IMR-90 (cell line): ENCODE results near the gene IBA57. TPM values are rescaled to one million over a fixed set of nuclear protein-coding genes. Genes with fewer than 3 reads are reported as not detected.

Source experiments
- ATAC-seq: fragments of 200-7000 bp; cut with Tn5 transposase; 2 replicates; pipeline ENCODE4 v1.9.1; 2020; ENCODE audit warnings: low read depth, mild to moderate bottlenecking, moderate library complexity
- BruUV-seq: library from RNA; stranded (reverse); fragments of 400-500 nt; replicated peaks from 2 replicates; lab custom pipeline; 2021; lab: Mats Ljungman, UMichigan
- CTCF ChIA-PET: fragments of 300-600 bp; formaldehyde crosslinking; extraction: SDS; loops from one replicate; lab custom pipeline; 2021; ENCODE audit warnings: antibody characterized with exemption; lab: Yijun Ruan, JAX
- POLR2A ChIA-PET: fragments of 300-600 bp; sonication (Branson Sonifier 250); formaldehyde crosslinking; loops from one replicate; lab custom pipeline; 2022; ENCODE audit warnings: antibody characterized with exemption; ENCODE audit not compliant: unreplicated experiment; lab: Charles Lee
- DNase-seq: peaks from one replicate; pipeline ENCODE4 v3.0.0; 2013
- H2AFZ ChIP-seq: replicated peaks from 2 replicates; pipeline ENCODE3; 2013; ENCODE audit warnings: low read length, mild to moderate bottlenecking; ENCODE audit not compliant: poor library complexity
- H2AK5ac ChIP-seq: 2 replicates; pipeline ENCODE4 v1.6.1; 2013; ENCODE audit warnings: low read depth, low read length, inconsistent platforms
- H2AK9ac ChIP-seq: replicated peaks from 2 replicates; pipeline ENCODE3; 2013; ENCODE audit warnings: mild to moderate bottlenecking, low read depth, low read length, moderate library complexity; ENCODE audit not compliant: poor library complexity
- H2BK120ac ChIP-seq: 2 replicates; pipeline ENCODE4 v1.6.1; 2013; ENCODE audit warnings: low read depth, low read length, inconsistent platforms
- H2BK15ac ChIP-seq: 3 replicates; pipeline ENCODE4 v1.6.1; 2013; ENCODE audit warnings: low read depth, low read length, inconsistent platforms
- H2BK20ac ChIP-seq: 2 replicates; pipeline ENCODE4 v1.6.1; 2013; ENCODE audit warnings: low read depth, mild to moderate bottlenecking, inconsistent platforms, low read length, moderate library complexity
- H2BK5ac ChIP-seq: 2 replicates; pipeline ENCODE4 v1.6.1; 2013; ENCODE audit warnings: mild to moderate bottlenecking, low read depth, low read length, inconsistent platforms; ENCODE audit not compliant: poor library complexity, severe bottlenecking
- H3K14ac ChIP-seq: replicated peaks from 2 replicates; pipeline ENCODE4 v1.6.1; 2013; ENCODE audit warnings: low read depth, low read length, inconsistent platforms
- H3K18ac ChIP-seq: 2 replicates; pipeline ENCODE4 v1.6.1; 2013; ENCODE audit warnings: low read depth, low read length, control low read depth
- H3K23ac ChIP-seq: 2 replicates; pipeline ENCODE4 v1.6.1; 2013; ENCODE audit warnings: low read depth, low read length, inconsistent platforms
- H3K27ac ChIP-seq: 2 replicates; pipeline ENCODE4 v1.5.1; 2013; ENCODE audit warnings: mild to moderate bottlenecking, control low read depth, low read length; ENCODE audit not compliant: insufficient read depth
- H3K27me3 ChIP-seq: 2 replicates; pipeline ENCODE4 v1.6.1; 2013; ENCODE audit warnings: low read length; ENCODE audit not compliant: control insufficient read depth, insufficient read depth
- H3K36me3 ChIP-seq: 2 replicates; pipeline ENCODE4 v1.6.1; 2013; ENCODE audit warnings: low read length, mixed read lengths; ENCODE audit not compliant: control insufficient read depth, insufficient read depth
- H3K4ac ChIP-seq: 2 replicates; pipeline ENCODE4 v1.6.1; 2013; ENCODE audit warnings: low read depth, low read length, inconsistent platforms
- H3K4me1 ChIP-seq: 2 replicates; pipeline ENCODE4 v1.6.1; 2013; ENCODE audit warnings: low read length, mixed read lengths; ENCODE audit not compliant: control insufficient read depth, insufficient read depth
- H3K4me2 ChIP-seq: 2 replicates; pipeline ENCODE4 v1.6.1; 2013; ENCODE audit warnings: low read depth, mild to moderate bottlenecking, control low read depth, low read length, moderate library complexity
- H3K4me3 ChIP-seq: 2 replicates; pipeline ENCODE4 v1.5.1; 2013; ENCODE audit warnings: low read depth, mild to moderate bottlenecking, control low read depth, low read length, moderate library complexity; ENCODE audit not compliant: insufficient read depth
- H3K56ac ChIP-seq: 2 replicates; pipeline ENCODE4 v1.6.1; 2013; ENCODE audit warnings: low read length, inconsistent platforms; ENCODE audit not compliant: insufficient read depth; ENCODE audit errors: extremely low read depth
- H3K79me1 ChIP-seq, 2 experiments: 2 replicates each; pipeline ENCODE4 v1.6.1; 2013; ENCODE audit warnings: low read length in 2 of 2, inconsistent platforms in 1 of 2, low read depth in 1 of 2
- H3K9ac ChIP-seq: 2 replicates; pipeline ENCODE4 v1.6.1; 2013; ENCODE audit warnings: low read depth, low read length, control low read depth
- H3K9me1 ChIP-seq: 2 replicates; pipeline ENCODE4 v1.6.1; 2013; ENCODE audit warnings: low read length, inconsistent platforms; ENCODE audit not compliant: insufficient read depth
- H3K9me3 ChIP-seq: 2 replicates; pipeline ENCODE4 v1.6.1; 2013; ENCODE audit warnings: low read length; ENCODE audit not compliant: control insufficient read depth, insufficient read depth
- H4K20me1 ChIP-seq: 2 replicates; pipeline ENCODE4 v1.6.1; 2013; ENCODE audit warnings: low read length, inconsistent platforms; ENCODE audit not compliant: insufficient read depth
- H4K5ac ChIP-seq: 2 replicates; pipeline ENCODE4 v1.6.1; 2013; ENCODE audit warnings: mild to moderate bottlenecking, low read depth, low read length, control low read depth
- H4K8ac ChIP-seq, 2 experiments: 2 replicates each; pipeline ENCODE4 v1.6.1; 2013; ENCODE audit warnings: low read depth in 2 of 2, low read length in 2 of 2, control low read depth in 1 of 2, inconsistent platforms in 1 of 2
- H4K91ac ChIP-seq: 2 replicates; pipeline ENCODE4 v1.6.1; 2013; ENCODE audit warnings: low read depth, low read length, inconsistent platforms; ENCODE audit not compliant: insufficient read depth
- CEBPB ChIP-seq: IDR thresholded peaks from 2 replicates; pipeline ENCODE4 v1.6.1; 2012; ENCODE audit warnings: low read depth, low read length, improper control_type of control experiment
- NFE2L2 ChIP-seq: fragments of 150-350 bp; IDR thresholded peaks from 2 replicates; pipeline ENCODE4 v1.6.1; 2016; ENCODE audit warnings: low read depth, mild to moderate bottlenecking, low read length
- RFX5 ChIP-seq: IDR thresholded peaks from 2 replicates; pipeline ENCODE4 v1.8.0; 2012; ENCODE audit warnings: low read depth, mild to moderate bottlenecking, low read length, moderate library complexity
- WGBS, 2 experiments: methylation state at CpG; one replicate each; pipeline versions ENCODE4 v1.1.5 to v1.1.7; 2013; ENCODE audit warnings: missing lambda C conversion rate in 2 of 2; ENCODE audit not compliant: insufficient read length in 1 of 2; ENCODE audit errors: extremely low coverage in 2 of 2; 5-methylcytosine and 5-hydroxymethylcytosine counted together
- dilution Hi-C: fragments of 300-500 bp; cut with HindIII; formaldehyde crosslinking; loops from one replicate; pipeline ENCODE4 v1.14.3; 2018; ENCODE audit warnings: low sequenced_read_pairs; ENCODE audit not compliant: unreplicated experiment
- in situ Hi-C: fragments of 300-500 bp; cut with MboI; formaldehyde crosslinking; loops from 3 replicates; pipeline ENCODE4 v1.14.3; 2019; ENCODE audit warnings: low sequenced_read_pairs, inconsistent platforms, mixed read lengths
- intact Hi-C: fragments of 100-400 bp; cut with micrococcal nuclease; formaldehyde crosslinking; loops from 2 replicates; pipeline ENCODE4 v1.10.0; 2022
- polyA plus RNA-seq, 3 experiments: library from polyadenylated mRNA; depleted of rRNA; stranded (reverse); fragments of >200 nt; gene quantifications; 2 replicates each; pipeline ENCODE4 v1.2.3, GENCODE V29; 2012; ENCODE audit warnings: low replicate concordance in 1 of 3
- total RNA-seq: library from RNA; depleted of rRNA; stranded (reverse); fragments of >200 nt; gene quantifications from 2 replicates; pipeline ENCODE4 v1.2.3, GENCODE V29; 2012

The IBA57 gene
- total and polyA plus RNA-seq, 2 of the 4 experiments (the other 2 are of a cell fraction): 2.0 to 2.6 TPM

DNA sequence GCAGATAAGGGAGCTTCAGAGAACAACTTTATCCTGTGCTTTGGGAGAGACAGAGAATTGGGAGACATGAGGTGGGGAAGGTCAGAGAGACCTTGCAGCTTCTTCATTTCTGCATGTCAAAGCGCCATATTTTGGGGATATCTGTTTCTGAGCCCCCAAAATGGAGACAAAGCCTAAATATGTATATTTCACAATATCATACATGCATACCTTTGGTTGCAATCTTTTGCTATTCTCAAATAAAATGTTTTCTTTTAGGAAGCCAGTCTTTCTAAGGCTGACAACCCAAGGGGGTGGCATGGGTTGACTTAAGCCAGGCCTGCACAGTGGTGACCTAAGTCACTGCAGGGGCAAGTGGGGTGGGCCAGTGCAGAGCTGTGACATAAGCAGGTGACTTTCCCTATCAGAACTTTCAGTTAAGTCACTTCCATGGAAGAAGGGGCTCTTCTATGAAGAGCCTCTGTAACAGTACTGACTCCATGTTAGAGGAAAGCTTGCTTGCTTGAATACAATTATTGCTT, 42.6 kb upstream of the IBA57 start:
- ChIA-PET POLR2A (no interaction called here), CTCF (interaction anchor here (1.0 kb wide), 1 partner anchor 8 kb away, joined by 3 read pairs; no protein-coding TSS in a partner anchor)
- peaks cover 20% of the 10 kb centered on the region for H3K27me3 ChIP-seq
- H4K91ac ChIP-seq: no peak overlapping the region
- H2BK20ac ChIP-seq: no peak overlapping the region
- no peak overlapping the region for H3K18ac ChIP-seq
- no peak overlapping the region for H3K27ac ChIP-seq
- no peak overlapping the region for H3K4ac ChIP-seq
- no peak overlapping the region for H2BK5ac ChIP-seq
- H3K4me1 ChIP-seq: peaks cover 2% of the 10 kb centered on the region; the same call in 1 of the 2 replicates
- no peaks in the 10 kb centered on the region for H3K9me3 ChIP-seq
- no peak overlapping the region for H2AK9ac ChIP-seq
- no CpG with 5 or more reads among the region's 1 CpG for WGBS, 2 experiments
- ATAC-seq: no peak
- H3K56ac ChIP-seq: no peak overlapping the region
- no peak overlapping the region for H2BK15ac ChIP-seq
- H3K23ac ChIP-seq: no peak overlapping the region
- no peak overlapping the region for H2BK120ac ChIP-seq
- H2AFZ ChIP-seq: no peak overlapping the region
- BruUV-seq: no TSS peak
- no peaks in the 10 kb centered on the region for H3K9me1 ChIP-seq
- H3K79me1 ChIP-seq: no peaks in the 10 kb centered on the region
- intact Hi-C loops (no loop called here), in situ Hi-C loops (no loop called here), dilution Hi-C loops (no loop called here)
- H3K36me3 ChIP-seq: no peaks in the 10 kb centered on the region
- no peak overlapping the region for H3K14ac ChIP-seq
- H4K8ac ChIP-seq: no peak overlapping the region
- no peak overlapping the region for H4K5ac ChIP-seq
- H3K9ac ChIP-seq: no peak overlapping the region
- H2AK5ac ChIP-seq: no peak overlapping the region
- no peaks in the 10 kb centered on the region for H4K20me1 ChIP-seq
- H3K4me3 ChIP-seq: no peak overlapping the region
- no peak for DNase-seq
- TF ChIP-seq CEBPB: 0 out of 2 replicates have a peak, but pooled peaks have one; percentile 40
- no peak for TF ChIP-seq RFX5
- no peak for TF ChIP-seq NFE2L2
- H3K4me2 ChIP-seq: no peak overlapping the region
